Osteocyte (in vitro differentiated cells): ENCODE measurements around the gene PSTPIP1. TPM values are rescaled to one million over a fixed set of nuclear protein-coding genes. Genes with fewer than 3 reads are reported as not detected.

Experiments
- DNase-seq: peaks from one replicate; pipeline ENCODE4 v3.0.0; 2021; ENCODE audit warnings: mixed read lengths; ENCODE audit not compliant: unreplicated experiment; ENCODE audit errors: extremely low spot score
- H3K27ac Mint-ChIP-seq: one replicate; pipeline ENCODE4 v1.8.0; 2021; ENCODE audit warnings: mild to moderate bottlenecking, mixed read lengths; ENCODE audit not compliant: unreplicated experiment
- H3K27me3 Mint-ChIP-seq: one replicate; pipeline ENCODE4 v1.8.0; 2021; ENCODE audit warnings: mixed read lengths; ENCODE audit not compliant: unreplicated experiment
- H3K36me3 Mint-ChIP-seq: one replicate; pipeline ENCODE4 v1.8.0; 2021; ENCODE audit warnings: mixed read lengths; ENCODE audit not compliant: unreplicated experiment
- H3K4me1 Mint-ChIP-seq: one replicate; pipeline ENCODE4 v1.8.0; 2021; ENCODE audit warnings: mixed read lengths; ENCODE audit not compliant: unreplicated experiment
- H3K4me3 Mint-ChIP-seq: one replicate; pipeline ENCODE4 v1.8.0; 2021; ENCODE audit warnings: mild to moderate bottlenecking, moderate library complexity, mixed read lengths; ENCODE audit not compliant: unreplicated experiment
- H3K9me3 Mint-ChIP-seq: one replicate; pipeline ENCODE4 v1.8.0; 2021; ENCODE audit warnings: mixed read lengths; ENCODE audit not compliant: unreplicated experiment
- total RNA-seq: library from RNA; stranded (reverse); gene quantifications from 2 replicates; pipeline ENCODE4 v1.2.1, GENCODE V29; 2021
- TF ChIP-seq, protein P1 (sequence below): fragments of 200-600 bp; sonication (generic); IDR thresholded peaks from 2 replicates; pipeline ENCODE4 v1.5.0; 2021; ENCODE audit warnings: antibody characterized with exemption, mild to moderate bottlenecking, moderate library complexity

The PSTPIP1 gene
- total RNA-seq, 1 donor from 2014 or later = not detected

DNA sequence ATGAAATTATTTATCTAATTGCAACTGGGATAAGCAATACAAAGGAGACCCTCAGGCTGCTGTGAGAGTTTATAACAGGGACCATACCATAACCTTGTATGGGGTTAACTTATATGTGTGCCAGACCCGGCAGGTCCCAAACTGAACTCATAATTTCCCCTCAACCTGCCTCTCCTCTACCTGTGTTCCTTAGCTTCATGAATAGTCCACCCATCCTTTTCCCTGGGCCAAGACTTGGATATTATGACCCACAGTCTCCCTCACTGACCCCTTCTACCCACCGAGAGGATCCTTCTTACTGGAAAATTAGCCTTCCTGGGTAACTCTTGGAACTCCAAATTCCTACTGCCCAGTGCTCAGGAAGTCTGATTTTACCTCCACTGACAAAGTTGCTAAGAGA, 79.4 kb downstream of the PSTPIP1 start:
- TF ChIP-seq, protein P1, sequence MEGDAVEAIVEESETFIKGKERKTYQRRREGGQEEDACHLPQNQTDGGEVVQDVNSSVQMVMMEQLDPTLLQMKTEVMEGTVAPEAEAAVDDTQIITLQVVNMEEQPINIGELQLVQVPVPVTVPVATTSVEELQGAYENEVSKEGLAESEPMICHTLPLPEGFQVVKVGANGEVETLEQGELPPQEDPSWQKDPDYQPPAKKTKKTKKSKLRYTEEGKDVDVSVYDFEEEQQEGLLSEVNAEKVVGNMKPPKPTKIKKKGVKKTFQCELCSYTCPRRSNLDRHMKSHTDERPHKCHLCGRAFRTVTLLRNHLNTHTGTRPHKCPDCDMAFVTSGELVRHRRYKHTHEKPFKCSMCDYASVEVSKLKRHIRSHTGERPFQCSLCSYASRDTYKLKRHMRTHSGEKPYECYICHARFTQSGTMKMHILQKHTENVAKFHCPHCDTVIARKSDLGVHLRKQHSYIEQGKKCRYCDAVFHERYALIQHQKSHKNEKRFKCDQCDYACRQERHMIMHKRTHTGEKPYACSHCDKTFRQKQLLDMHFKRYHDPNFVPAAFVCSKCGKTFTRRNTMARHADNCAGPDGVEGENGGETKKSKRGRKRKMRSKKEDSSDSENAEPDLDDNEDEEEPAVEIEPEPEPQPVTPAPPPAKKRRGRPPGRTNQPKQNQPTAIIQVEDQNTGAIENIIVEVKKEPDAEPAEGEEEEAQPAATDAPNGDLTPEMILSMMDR = no peak
- Mint-ChIP-seq H3K4me1 (peaks cover 10% of the 10 kb centered on the region), H3K4me3 (no peak overlapping the region), H3K27ac (no peak overlapping the region), H3K36me3 (no peaks in the 10 kb centered on the region), H3K9me3 (no peaks in the 10 kb centered on the region), H3K27me3 (no peaks in the 10 kb centered on the region)
- no peak for DNase-seq

DNA sequence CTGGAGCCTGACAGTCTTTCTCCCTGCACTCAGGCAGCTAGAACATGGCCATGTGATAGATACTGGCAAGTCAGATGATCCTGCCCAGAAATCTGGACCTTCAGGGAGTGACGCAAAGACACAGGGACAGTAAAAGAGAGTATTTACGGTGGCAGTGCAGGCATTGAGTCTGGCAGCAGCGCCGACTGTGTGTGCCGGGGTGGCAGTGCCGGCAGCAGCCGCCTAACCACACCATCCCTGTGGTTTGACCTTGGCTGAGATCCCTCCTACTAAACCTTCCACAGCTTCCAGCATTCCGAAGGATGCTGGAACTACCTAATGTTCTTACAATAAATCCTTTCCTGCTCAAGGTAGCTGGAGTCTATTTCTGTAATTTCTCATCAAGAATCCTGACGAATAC, 80.6 kb downstream of the PSTPIP1 start:
- no peak for DNase-seq
- H3K9me3 Mint-ChIP-seq = no peaks in the 10 kb centered on the region

DNA sequence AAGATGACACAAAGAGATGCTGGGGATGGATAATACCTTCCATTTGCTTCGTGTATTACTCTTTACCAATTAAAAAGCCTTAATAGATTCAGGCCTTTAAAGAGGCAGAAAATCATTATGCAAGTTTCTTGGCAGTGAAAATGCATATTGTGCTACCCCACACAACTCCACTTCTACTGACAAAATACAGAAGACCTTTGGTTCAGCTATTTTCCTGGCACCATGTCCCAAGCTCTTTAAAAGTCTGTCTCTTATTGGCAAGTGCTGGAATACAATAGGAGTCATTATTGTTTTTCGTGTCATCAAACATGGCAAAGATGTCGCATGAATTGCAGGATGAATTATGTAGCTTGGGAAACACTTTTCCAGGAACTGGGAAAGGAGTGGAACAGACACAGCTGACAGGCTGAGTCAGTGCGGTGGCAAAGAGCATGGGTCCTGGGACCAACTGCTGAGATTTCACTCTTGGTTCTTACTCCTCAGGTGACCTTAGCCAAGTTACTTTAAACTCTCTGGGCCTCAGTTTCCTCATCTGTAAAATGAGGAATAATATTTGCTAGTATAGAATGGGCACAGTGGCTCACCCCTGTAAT, 81.5 kb downstream of the PSTPIP1 start:
- no peak overlapping the region for H3K4me3 Mint-ChIP-seq
- H3K9me3 Mint-ChIP-seq = no peaks in the 10 kb centered on the region
- no peak for DNase-seq
- H3K36me3 Mint-ChIP-seq = no peaks in the 10 kb centered on the region
- TF ChIP-seq, protein P1 = no peak
- peaks cover 5% of the 10 kb centered on the region for H3K4me1 Mint-ChIP-seq
- H3K27ac Mint-ChIP-seq = no peak overlapping the region
- no peaks in the 10 kb centered on the region for H3K27me3 Mint-ChIP-seq

More for the DNA sequence above, 80.6 kb downstream of the PSTPIP1 start:
- no peak overlapping the region for H3K27ac Mint-ChIP-seq
- H3K27me3 Mint-ChIP-seq = no peaks in the 10 kb centered on the region
- peaks cover 4% of the 10 kb centered on the region for H3K4me1 Mint-ChIP-seq
- H3K4me3 Mint-ChIP-seq = no peak overlapping the region
- no peaks in the 10 kb centered on the region for H3K36me3 Mint-ChIP-seq
- TF ChIP-seq, protein P1 = no peak

DNA sequence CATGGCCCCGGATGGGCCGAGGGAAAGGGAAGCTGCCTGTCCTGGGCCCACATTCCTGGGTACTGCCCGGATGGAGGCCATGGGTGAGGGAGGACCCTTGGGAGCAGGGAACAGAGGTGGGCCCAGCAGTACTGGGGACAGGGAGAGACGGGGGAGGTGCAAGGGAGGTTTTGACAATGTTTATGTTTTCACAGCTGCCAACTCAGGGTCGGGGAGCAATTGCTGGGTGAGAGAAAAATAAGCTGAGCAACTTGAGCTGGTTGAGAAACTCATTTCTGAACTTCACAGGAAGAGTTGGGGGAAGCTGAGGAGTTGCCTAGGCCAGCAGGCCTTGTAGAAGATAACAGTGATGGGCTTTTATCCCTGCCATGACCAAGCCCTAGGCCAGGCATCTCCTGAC, 87.0 kb downstream of the PSTPIP1 start:
- no peak for DNase-seq
- Mint-ChIP-seq H3K9me3 (no peaks in the 10 kb centered on the region), H3K27me3 (no peaks in the 10 kb centered on the region), H3K27ac (peak overlapping the region; percentile 64), H3K4me1 (peaks cover 31% of the 10 kb centered on the region), H3K36me3 (no peaks in the 10 kb centered on the region), H3K4me3 (no peak overlapping the region)
- TF ChIP-seq, protein P1 = no peak

DNA sequence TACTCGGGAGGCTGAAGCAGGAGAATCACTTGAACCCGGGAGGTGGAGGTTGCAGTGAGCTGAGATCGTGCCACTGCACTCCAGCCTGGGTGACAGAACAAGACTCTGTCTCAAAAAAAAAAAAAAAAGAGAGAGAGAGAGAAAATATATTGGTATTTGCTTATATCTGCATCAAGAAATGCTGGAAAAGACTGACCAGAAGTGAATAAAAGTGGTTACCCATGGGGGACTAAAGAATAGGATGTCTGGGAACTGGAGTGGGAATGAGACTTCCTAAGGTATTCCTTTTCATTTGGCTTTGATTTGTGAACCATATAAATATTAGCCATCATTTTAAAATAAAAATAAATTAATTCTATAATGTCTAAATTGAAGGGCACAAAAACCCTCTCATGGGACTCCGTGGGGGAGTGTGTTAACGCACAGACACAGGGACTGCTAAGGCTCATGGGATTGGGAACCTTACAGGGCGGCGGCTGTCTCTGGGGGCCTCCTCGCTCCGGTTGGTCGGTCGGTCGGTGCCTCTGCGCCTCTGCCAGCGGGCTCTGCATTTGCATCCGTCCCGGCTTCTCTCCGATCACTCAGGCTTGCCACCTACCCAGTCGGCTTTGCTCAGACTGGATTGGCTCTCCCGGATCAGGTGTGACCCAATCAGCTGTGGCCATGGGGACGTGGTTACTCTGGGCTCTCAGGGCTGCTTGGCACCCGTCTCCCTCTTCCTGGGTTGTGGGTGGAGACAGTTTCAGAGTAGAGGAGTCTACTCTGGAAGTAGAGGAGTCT, 88.6 kb downstream of the PSTPIP1 start:
- Mint-ChIP-seq H3K4me3 (peak overlapping the region; percentile 22), H3K27ac (no peak overlapping the region), H3K4me1 (peaks cover 31% of the 10 kb centered on the region), H3K36me3 (no peaks in the 10 kb centered on the region), H3K9me3 (no peaks in the 10 kb centered on the region), H3K27me3 (no peaks in the 10 kb centered on the region)
- DNase-seq = no peak
- TF ChIP-seq, protein P1 = no peak
